ENCODE results near the gene C2CD3. TPM values are rescaled to one million over a fixed set of nuclear protein-coding genes. Genes with fewer than 3 reads are reported as not detected.

The C2CD3 gene
- total and polyA plus RNA-seq, 9 of the 15 experiments (the other 6 are each of a cell fraction or from before 2014, with no cell fraction given) = 4.4 to 20.2 (median 15.4) TPM

DNA sequence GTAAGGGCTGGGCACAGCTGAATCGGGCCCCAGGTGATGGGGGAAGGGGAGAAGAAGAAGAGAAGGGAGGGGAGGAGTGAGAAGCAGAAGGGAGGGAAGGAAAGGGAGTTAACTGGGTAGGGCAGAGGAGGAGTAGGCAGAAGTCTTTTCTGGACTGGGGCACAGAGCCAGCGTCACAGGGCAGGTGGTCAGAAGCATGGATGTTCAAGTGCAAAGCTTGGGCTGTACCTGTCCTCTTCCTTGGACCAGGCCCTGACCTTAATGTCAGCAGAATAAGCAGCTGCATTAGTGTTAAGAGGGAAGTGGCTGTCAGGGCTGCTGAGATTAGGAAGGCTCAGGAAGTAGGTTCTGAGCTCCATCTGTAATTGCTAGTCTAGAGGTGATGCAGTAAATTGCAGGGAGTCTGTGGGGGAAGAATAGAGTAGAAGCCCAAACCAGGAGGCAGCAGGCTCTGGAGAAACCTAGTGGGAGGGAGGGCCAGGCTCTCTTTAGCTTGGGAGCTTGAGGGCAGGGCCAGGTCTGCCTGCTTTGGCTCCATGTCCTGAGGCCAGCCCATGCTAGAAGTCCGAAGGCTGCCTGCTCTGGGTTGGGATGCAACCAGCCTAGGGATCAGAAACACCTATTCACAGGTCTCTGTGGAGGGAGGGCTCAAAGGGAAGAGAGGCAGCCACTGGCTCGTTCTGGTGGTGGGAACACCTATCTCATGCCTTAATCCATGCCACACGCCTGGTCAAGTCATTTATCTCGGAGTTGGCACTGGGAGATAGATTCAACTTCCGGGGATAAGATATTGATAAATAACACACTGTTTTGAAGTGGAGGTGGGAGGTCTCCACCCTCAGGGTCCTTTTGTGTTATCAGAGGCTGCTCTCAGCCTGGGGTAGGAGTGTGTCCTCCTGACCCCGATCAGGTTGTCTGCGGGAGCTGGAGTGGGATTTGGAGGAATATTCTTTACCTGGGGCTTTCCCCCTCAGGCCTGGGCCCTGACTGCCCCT is 160.2 kb downstream of the C2CD3 start (continued):
- TF ChIP-seq, protein P1, sequence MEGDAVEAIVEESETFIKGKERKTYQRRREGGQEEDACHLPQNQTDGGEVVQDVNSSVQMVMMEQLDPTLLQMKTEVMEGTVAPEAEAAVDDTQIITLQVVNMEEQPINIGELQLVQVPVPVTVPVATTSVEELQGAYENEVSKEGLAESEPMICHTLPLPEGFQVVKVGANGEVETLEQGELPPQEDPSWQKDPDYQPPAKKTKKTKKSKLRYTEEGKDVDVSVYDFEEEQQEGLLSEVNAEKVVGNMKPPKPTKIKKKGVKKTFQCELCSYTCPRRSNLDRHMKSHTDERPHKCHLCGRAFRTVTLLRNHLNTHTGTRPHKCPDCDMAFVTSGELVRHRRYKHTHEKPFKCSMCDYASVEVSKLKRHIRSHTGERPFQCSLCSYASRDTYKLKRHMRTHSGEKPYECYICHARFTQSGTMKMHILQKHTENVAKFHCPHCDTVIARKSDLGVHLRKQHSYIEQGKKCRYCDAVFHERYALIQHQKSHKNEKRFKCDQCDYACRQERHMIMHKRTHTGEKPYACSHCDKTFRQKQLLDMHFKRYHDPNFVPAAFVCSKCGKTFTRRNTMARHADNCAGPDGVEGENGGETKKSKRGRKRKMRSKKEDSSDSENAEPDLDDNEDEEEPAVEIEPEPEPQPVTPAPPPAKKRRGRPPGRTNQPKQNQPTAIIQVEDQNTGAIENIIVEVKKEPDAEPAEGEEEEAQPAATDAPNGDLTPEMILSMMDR (IDR thresholded peaks at IDR 0.05 in 2 of 3, conservative IDR thresholded peaks at IDR 0.05 in 1 of 3; ENCODE audit: insufficient read depth in 2 of 3, low read depth in 1 of 3, low read length in 3 of 3) = peak; percentile 2 to 13 (median 11); a peak in 1 of 6 replicates
- TF ChIP-seq, protein P2, sequence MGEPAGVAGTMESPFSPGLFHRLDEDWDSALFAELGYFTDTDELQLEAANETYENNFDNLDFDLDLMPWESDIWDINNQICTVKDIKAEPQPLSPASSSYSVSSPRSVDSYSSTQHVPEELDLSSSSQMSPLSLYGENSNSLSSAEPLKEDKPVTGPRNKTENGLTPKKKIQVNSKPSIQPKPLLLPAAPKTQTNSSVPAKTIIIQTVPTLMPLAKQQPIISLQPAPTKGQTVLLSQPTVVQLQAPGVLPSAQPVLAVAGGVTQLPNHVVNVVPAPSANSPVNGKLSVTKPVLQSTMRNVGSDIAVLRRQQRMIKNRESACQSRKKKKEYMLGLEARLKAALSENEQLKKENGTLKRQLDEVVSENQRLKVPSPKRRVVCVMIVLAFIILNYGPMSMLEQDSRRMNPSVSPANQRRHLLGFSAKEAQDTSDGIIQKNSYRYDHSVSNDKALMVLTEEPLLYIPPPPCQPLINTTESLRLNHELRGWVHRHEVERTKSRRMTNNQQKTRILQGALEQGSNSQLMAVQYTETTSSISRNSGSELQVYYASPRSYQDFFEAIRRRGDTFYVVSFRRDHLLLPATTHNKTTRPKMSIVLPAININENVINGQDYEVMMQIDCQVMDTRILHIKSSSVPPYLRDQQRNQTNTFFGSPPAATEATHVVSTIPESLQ (CRISPR knock-in tag; IDR thresholded peaks at IDR 0.05) = peak; percentile 73; the same call in 1 of the 2 replicates
- TF ChIP-seq ZKSCAN1 (IDR thresholded peaks at IDR 0.05; ENCODE audit: low read depth, low read length) (no peak), MAZ (CRISPR knock-in tag; conservative IDR thresholded peaks at IDR 0.05 in 1 of 2, IDR thresholded peaks at IDR 0.05 in 1 of 2) (peak in 1 of 2 experiments; percentile 23; a peak in 1 of 4 replicates), PCBP2 (IDR thresholded peaks at IDR 0.05; ENCODE audit: low read depth, low read length, poor library complexity, severe bottlenecking) (no peak)
- TF ChIP-seq, protein P3, sequence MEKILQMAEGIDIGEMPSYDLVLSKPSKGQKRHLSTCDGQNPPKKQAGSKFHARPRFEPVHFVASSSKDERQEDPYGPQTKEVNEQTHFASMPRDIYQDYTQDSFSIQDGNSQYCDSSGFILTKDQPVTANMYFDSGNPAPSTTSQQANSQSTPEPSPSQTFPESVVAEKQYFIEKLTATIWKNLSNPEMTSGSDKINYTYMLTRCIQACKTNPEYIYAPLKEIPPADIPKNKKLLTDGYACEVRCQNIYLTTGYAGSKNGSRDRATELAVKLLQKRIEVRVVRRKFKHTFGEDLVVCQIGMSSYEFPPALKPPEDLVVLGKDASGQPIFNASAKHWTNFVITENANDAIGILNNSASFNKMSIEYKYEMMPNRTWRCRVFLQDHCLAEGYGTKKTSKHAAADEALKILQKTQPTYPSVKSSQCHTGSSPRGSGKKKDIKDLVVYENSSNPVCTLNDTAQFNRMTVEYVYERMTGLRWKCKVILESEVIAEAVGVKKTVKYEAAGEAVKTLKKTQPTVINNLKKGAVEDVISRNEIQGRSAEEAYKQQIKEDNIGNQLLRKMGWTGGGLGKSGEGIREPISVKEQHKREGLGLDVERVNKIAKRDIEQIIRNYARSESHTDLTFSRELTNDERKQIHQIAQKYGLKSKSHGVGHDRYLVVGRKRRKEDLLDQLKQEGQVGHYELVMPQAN (IDR thresholded peaks at IDR 0.05; ENCODE audit: borderline replicate concordance) = peak; percentile 44; the same call in 1 of the 2 replicates
- TF ChIP-seq, protein P4, sequence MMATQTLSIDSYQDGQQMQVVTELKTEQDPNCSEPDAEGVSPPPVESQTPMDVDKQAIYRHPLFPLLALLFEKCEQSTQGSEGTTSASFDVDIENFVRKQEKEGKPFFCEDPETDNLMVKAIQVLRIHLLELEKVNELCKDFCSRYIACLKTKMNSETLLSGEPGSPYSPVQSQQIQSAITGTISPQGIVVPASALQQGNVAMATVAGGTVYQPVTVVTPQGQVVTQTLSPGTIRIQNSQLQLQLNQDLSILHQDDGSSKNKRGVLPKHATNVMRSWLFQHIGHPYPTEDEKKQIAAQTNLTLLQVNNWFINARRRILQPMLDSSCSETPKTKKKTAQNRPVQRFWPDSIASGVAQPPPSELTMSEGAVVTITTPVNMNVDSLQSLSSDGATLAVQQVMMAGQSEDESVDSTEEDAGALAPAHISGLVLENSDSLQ (IDR thresholded peaks at IDR 0.05) = peak; percentile 49; the same call in 1 of the 2 replicates
